ENCODE results near the gene ADGRA1.

Gene ADGRA1

GRCh38 chr10:133113847-133114246 lies 26.1 kb downstream of the ADGRA1 start:
- no peak for DNase-seq

- DNase-seq = no peak
These were observed 26.5 kb downstream of the ADGRA1 start for GRCh38 chr10:133114251-133114650.

GRCh38 chr10:133114726-133115452 lies 27.2 kb downstream of the ADGRA1 start:
- no peak for DNase-seq

- DNase-seq = no peak
These were observed 27.7 kb downstream of the ADGRA1 start for GRCh38 chr10:133115453-133115842.

- no peak for DNase-seq
These were observed 28.3 kb downstream of the ADGRA1 start for GRCh38 chr10:133115976-133116375.

- DNase-seq = no peak
These were observed 28.7 kb downstream of the ADGRA1 start for GRCh38 chr10:133116455-133116854.

- DNase-seq = no peak
These were observed 29.4 kb downstream of the ADGRA1 start for GRCh38 chr10:133117036-133117687.

- no peak for DNase-seq
These were observed 30.0 kb downstream of the ADGRA1 start for GRCh38 chr10:133117688-133118071.

GRCh38 chr10:133121479-133121878 lies 33.8 kb downstream of the ADGRA1 start:
- no peak for DNase-seq

- DNase-seq = no peak
These were observed 34.6 kb downstream of the ADGRA1 start for GRCh38 chr10:133122171-133122935.

GRCh38 chr10:133123050-133123745 lies 35.5 kb downstream of the ADGRA1 start:
- no peak for DNase-seq

GRCh38 chr10:133123746-133124356 lies 36.1 kb downstream of the ADGRA1 start:
- DNase-seq = no peak

- no peak for DNase-seq
These were observed 36.9 kb downstream of the ADGRA1 start for GRCh38 chr10:133124357-133125211.

GRCh38 chr10:133125901-133126300 lies 38.2 kb downstream of the ADGRA1 start:
- no peak for DNase-seq

- DNase-seq = no peak
These were observed 38.9 kb downstream of the ADGRA1 start for GRCh38 chr10:133126431-133127290.

GRCh38 chr10:133127291-133128125 lies 39.8 kb downstream of the ADGRA1 start:
- no peak for DNase-seq

GRCh38 chr10:133128126-133129070 lies 40.7 kb downstream of the ADGRA1 start:
- no peak for DNase-seq

GRCh38 chr10:133129071-133129858 lies 41.5 kb downstream of the ADGRA1 start:
- no peak for DNase-seq
